Measurements from ENCODE around the gene SLC1A3.
A peak's percentile ranks its signal among the peaks of the same experiment; 100 is the strongest.

Gene SLC1A3

DNA sequence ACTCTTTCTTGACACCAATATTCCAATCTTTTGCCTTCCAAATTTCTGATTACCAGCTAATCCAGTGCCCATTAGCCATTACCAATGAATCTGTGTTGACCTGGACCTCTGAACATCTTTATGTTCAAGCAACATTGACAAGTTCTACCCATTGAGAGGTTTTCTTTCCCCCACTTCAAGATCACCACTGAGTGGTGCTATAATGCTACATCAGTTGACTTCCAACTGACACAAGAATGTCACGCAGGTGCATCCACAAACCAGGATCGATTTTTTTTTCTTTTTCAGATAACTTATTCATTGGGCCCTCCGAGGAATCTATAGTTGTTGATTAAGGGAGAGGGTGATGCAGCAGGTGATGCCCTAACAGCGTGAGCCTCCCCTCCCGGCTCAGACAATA is 102.6 kb downstream of the SLC1A3 start:
- Mint-ChIP-seq H3K27ac (no peak overlapping the region), H3K4me3 (no peak overlapping the region), H3K4me1 (peaks cover 13% of the 10 kb centered on the region), H3K36me3 (ENCODE audit: low read depth) (peaks cover 3% of the 10 kb centered on the region), H3K9me3 (peaks cover 4% of the 10 kb centered on the region), H3K27me3 (ENCODE audit: low read depth, poor library complexity) (peaks cover 10% of the 10 kb centered on the region)
- TF ChIP-seq, protein P1, sequence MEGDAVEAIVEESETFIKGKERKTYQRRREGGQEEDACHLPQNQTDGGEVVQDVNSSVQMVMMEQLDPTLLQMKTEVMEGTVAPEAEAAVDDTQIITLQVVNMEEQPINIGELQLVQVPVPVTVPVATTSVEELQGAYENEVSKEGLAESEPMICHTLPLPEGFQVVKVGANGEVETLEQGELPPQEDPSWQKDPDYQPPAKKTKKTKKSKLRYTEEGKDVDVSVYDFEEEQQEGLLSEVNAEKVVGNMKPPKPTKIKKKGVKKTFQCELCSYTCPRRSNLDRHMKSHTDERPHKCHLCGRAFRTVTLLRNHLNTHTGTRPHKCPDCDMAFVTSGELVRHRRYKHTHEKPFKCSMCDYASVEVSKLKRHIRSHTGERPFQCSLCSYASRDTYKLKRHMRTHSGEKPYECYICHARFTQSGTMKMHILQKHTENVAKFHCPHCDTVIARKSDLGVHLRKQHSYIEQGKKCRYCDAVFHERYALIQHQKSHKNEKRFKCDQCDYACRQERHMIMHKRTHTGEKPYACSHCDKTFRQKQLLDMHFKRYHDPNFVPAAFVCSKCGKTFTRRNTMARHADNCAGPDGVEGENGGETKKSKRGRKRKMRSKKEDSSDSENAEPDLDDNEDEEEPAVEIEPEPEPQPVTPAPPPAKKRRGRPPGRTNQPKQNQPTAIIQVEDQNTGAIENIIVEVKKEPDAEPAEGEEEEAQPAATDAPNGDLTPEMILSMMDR (IDR thresholded peaks at IDR 0.05): no peak
- no peak for DNase-seq

DNA sequence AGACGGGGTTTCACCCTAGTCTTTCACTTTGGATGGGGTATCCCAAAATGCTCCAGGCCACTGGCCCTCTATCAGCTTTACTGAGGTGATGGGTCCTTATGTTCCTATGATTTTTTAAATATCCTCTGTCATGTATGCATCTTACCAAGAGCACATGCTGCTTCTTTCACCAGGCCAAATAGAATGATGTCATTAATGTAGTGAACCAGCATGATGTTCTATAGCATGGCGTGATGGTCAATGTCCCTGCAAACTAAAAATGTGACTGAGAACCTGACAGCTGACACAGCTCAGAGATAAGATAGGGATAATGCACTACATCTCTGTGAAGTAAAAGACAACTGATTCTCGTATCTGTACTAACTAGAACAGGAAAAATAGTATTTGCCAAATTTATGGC is 103.6 kb downstream of the SLC1A3 start:
- peaks cover 3% of the 10 kb centered on the region for H3K4me1 Mint-ChIP-seq
- no peak overlapping the region for H3K27ac Mint-ChIP-seq
- peaks cover 10% of the 10 kb centered on the region for H3K27me3 Mint-ChIP-seq (ENCODE audit: low read depth, poor library complexity)
- peaks cover 3% of the 10 kb centered on the region for H3K36me3 Mint-ChIP-seq (ENCODE audit: low read depth)
- H3K9me3 Mint-ChIP-seq: peaks cover 4% of the 10 kb centered on the region
- no peak for DNase-seq
- TF ChIP-seq, protein P1 (IDR thresholded peaks at IDR 0.05): no peak
- no peak overlapping the region for H3K4me3 Mint-ChIP-seq

DNA sequence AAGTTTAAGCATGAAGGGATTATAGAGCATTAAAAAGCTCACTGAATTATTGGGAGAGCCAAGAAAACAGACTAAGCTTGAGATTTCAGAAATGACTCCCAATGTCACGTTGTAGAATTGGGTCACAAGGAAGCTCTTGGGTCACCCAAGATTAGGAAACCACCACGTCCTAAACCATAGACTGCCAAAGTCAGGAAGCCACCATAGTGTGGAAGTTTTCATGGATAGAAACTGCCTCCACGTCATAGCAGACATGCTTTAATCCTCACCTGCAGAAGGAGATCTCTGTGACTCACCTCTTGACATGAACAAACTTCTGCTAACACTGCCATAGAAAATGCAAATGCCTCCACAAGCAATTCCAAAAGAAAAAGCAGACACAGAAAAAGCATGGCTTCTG is 106.3 kb downstream of the SLC1A3 start:
- H3K4me1 Mint-ChIP-seq: no peaks in the 10 kb centered on the region
- TF ChIP-seq, protein P1 (IDR thresholded peaks at IDR 0.05): no peak
- no peak overlapping the region for H3K4me3 Mint-ChIP-seq
- no peak overlapping the region for H3K27ac Mint-ChIP-seq
- DNase-seq: no peak
- peaks cover 3% of the 10 kb centered on the region for H3K36me3 Mint-ChIP-seq (ENCODE audit: low read depth)
- peaks cover 4% of the 10 kb centered on the region for H3K9me3 Mint-ChIP-seq
- H3K27me3 Mint-ChIP-seq (ENCODE audit: low read depth, poor library complexity): peaks cover 9% of the 10 kb centered on the region

DNA sequence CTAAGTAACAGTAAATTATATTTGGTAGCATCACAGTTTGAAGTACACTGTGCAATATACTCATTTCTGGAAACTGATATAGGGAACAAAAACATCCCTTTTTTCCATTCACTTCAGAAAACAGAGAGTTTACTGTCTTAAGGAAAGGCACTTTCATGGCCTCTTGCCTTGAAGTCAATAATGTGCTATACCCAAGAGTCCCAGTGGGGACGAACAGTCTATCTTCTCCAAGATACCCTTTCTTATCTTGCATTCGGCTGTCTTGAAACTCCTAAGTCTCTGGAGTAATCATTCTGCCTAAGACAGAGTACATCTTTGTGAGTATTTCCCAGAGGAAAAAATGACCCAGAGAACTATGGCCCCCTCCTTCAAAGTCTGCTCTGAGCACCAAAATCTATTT is 107.1 kb downstream of the SLC1A3 start:
- Mint-ChIP-seq H3K27ac (no peak overlapping the region), H3K27me3 (ENCODE audit: low read depth, poor library complexity) (peaks cover 11% of the 10 kb centered on the region), H3K9me3 (no peaks in the 10 kb centered on the region), H3K4me1 (peaks cover 7% of the 10 kb centered on the region), H3K4me3 (no peak overlapping the region), H3K36me3 (ENCODE audit: low read depth) (no peaks in the 10 kb centered on the region)
- TF ChIP-seq, protein P1 (IDR thresholded peaks at IDR 0.05): no peak
- DNase-seq: no peak

DNA sequence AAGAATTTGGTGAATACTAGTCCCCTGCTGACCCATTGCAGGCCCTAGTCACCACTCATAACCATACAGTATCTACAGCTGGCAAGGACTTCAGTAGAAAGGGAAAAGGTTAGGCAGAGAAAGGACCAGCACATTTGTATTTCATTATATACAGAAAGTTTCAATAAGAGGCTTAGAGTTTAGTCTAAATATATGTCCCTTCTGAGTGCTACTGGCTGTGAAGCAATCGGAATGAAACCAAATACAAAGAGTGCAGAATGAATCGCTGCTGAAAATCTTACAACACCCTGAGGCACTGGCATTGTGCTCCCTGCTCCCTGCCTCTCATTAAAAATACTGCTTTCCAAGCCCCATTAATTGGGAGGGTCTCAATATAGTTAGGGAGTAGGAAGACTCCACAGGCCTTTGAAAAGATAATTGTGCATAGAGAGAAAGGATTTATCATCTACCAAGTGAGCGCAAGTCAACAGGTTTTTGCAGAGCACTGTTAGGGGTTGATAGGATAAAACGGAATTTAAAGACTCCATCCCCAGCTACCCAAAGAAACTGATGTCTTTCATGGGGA is 110.8 kb downstream of the SLC1A3 start:
- Mint-ChIP-seq H3K27ac (peak overlapping the region; percentile 41), H3K27me3 (ENCODE audit: low read depth, poor library complexity) (peaks cover 14% of the 10 kb centered on the region), H3K4me3 (no peak overlapping the region), H3K4me1 (peaks cover 11% of the 10 kb centered on the region), H3K9me3 (no peaks in the 10 kb centered on the region), H3K36me3 (ENCODE audit: low read depth) (no peaks in the 10 kb centered on the region)
- no peak for DNase-seq
- TF ChIP-seq, protein P1 (IDR thresholded peaks at IDR 0.05): no peak

DNA sequence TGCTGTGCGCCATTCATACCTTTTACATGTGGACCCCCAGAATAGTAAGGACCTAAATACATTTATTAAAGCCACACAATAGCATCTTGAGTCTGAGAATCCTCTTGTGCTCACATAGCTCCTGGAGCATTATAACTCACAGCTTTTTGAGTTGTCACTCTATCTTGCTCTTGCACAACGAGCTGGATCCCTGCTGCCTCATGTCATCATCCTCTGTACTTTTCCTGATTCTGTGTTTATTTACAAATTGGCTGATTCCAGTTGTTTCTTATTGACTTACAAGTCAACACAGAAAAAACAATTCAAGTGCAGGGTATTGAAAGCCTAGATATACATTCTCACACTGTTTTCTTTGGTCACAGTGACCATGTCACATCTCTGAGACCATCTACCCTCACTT is 112.9 kb downstream of the SLC1A3 start:
- Mint-ChIP-seq H3K4me3 (no peak overlapping the region), H3K27ac (no peak overlapping the region), H3K4me1 (peaks cover 11% of the 10 kb centered on the region), H3K9me3 (no peaks in the 10 kb centered on the region), H3K36me3 (ENCODE audit: low read depth) (no peaks in the 10 kb centered on the region), H3K27me3 (ENCODE audit: low read depth, poor library complexity) (peaks cover 10% of the 10 kb centered on the region)
- TF ChIP-seq, protein P1 (IDR thresholded peaks at IDR 0.05): no peak
- no peak for DNase-seq

Measured in nephron progenitor cell (in vitro differentiated cells).